Measurements from ENCODE around the gene KNTC1.
"Not testable (repeated sequence)": the region's sequence is repeated elsewhere in the genome, so short reads cannot be mapped to it uniquely, and the experiment has no call there.

The KNTC1 gene

GRCh38 chr12:122643207-122643805, 116.3 kb downstream of the KNTC1 start:
- Histone ChIP-seq H3K79me2 (no peaks in the 10 kb centered on the region), H3K27me3 (ENCODE audit: control insufficient read depth, insufficient read depth, low read length) (no peaks in the 10 kb centered on the region), H3K36me3 (ENCODE audit: control insufficient read depth, insufficient read depth, low read length) (no peaks in the 10 kb centered on the region), H2AFZ (no peak overlapping the region), H3K27ac (no peak overlapping the region), H3K4me3 (ENCODE audit: low read depth, low read length) (no peak overlapping the region), H3K4me2 (ENCODE audit: low read length) (no peak overlapping the region), H3K9me3 (ENCODE audit: control insufficient read depth, low read length) (no peaks in the 10 kb centered on the region), H3K9ac (no peak overlapping the region), H3K4me1 (no peaks in the 10 kb centered on the region)
- TF ChIP-seq CTCF (IDR thresholded peaks at IDR 0.05): no peak

GRCh38 chr12:122646517-122647217, 119.6 kb downstream of the KNTC1 start:
- Histone ChIP-seq H3K9ac (no peak overlapping the region), H3K27me3 (ENCODE audit: control insufficient read depth, insufficient read depth, low read length) (no peaks in the 10 kb centered on the region), H3K79me2 (no peaks in the 10 kb centered on the region), H3K4me1 (peaks cover 3% of the 10 kb centered on the region), H2AFZ (no peak overlapping the region), H3K4me2 (ENCODE audit: low read length) (no peak overlapping the region), H3K9me3 (ENCODE audit: control insufficient read depth, low read length) (no peaks in the 10 kb centered on the region), H3K36me3 (ENCODE audit: control insufficient read depth, insufficient read depth, low read length) (no peaks in the 10 kb centered on the region), H3K27ac (no peak overlapping the region), H3K4me3 (ENCODE audit: low read depth, low read length) (no peak overlapping the region)
- TF ChIP-seq CTCF (IDR thresholded peaks at IDR 0.05): no peak

- peak overlapping the region; percentile 86 for H3K27ac ChIP-seq
- H3K79me2 ChIP-seq: no peaks in the 10 kb centered on the region
- H2AFZ ChIP-seq: no peak overlapping the region
- no peak overlapping the region for H3K4me2 ChIP-seq (ENCODE audit: low read length)
- H3K9ac ChIP-seq: no peak overlapping the region
- H3K36me3 ChIP-seq (ENCODE audit: control insufficient read depth, insufficient read depth, low read length): no peaks in the 10 kb centered on the region
- peaks cover 3% of the 10 kb centered on the region for H3K4me1 ChIP-seq
- no peak for TF ChIP-seq CTCF (IDR thresholded peaks at IDR 0.05)
- peak overlapping the region; percentile 33 for H3K4me3 ChIP-seq (ENCODE audit: low read depth, low read length)
- no peaks in the 10 kb centered on the region for H3K27me3 ChIP-seq (ENCODE audit: control insufficient read depth, insufficient read depth, low read length)
- H3K9me3 ChIP-seq (ENCODE audit: control insufficient read depth, low read length): no peaks in the 10 kb centered on the region
These were observed 124.6 kb downstream of the KNTC1 start for GRCh38 chr12:122651520-122652224.

GRCh38 chr12:122653291-122653690, 126.2 kb downstream of the KNTC1 start:
- H3K4me2 ChIP-seq (ENCODE audit: low read length); H3K4me3 ChIP-seq (ENCODE audit: low read depth, low read length); H3K36me3 ChIP-seq (ENCODE audit: control insufficient read depth, insufficient read depth, low read length); H3K9me3 ChIP-seq (ENCODE audit: control insufficient read depth, low read length); H2AFZ ChIP-seq; H3K27me3 ChIP-seq (ENCODE audit: control insufficient read depth, insufficient read depth, low read length); H3K79me2 ChIP-seq; H3K4me1 ChIP-seq; H3K9ac ChIP-seq: not testable (repeated sequence)
- peak overlapping the region; percentile 86 for H3K27ac ChIP-seq

- Histone ChIP-seq H3K9ac (no peak overlapping the region), H3K36me3 (ENCODE audit: control insufficient read depth, insufficient read depth, low read length) (no peaks in the 10 kb centered on the region), H3K4me3 (ENCODE audit: low read depth, low read length) (no peak overlapping the region), H3K27me3 (ENCODE audit: control insufficient read depth, insufficient read depth, low read length) (no peaks in the 10 kb centered on the region), H3K79me2 (no peaks in the 10 kb centered on the region), H3K4me1 (peaks cover 29% of the 10 kb centered on the region), H3K9me3 (ENCODE audit: control insufficient read depth, low read length) (no peaks in the 10 kb centered on the region), H2AFZ (peak overlapping the region; percentile 16), H3K4me2 (ENCODE audit: low read length) (no peak overlapping the region), H3K27ac (peak overlapping the region; percentile 39)
- no peak for TF ChIP-seq CTCF (IDR thresholded peaks at IDR 0.05)
These were observed 129.2 kb downstream of the KNTC1 start for GRCh38 chr12:122656298-122656697.
